GM12864 (cell line): ENCODE measurements around the gene HLCS.

Experiments
- DNase-seq: peaks from one replicate; pipeline ENCODE4 v3.0.0-alpha.2; 2011; ENCODE audit warnings: low read depth
- H3K4me3 ChIP-seq: 2 replicates; pipeline ENCODE4 v1.5.1; 2011; ENCODE audit warnings: mild to moderate bottlenecking, low read depth, low read length, control low read depth
- CTCF ChIP-seq: IDR thresholded peaks from 2 replicates; pipeline ENCODE4 v1.5.1; 2011; ENCODE audit warnings: low read depth, mild to moderate bottlenecking, moderate library complexity, low read length, control low read depth, inconsistent platforms; ENCODE audit errors: missing control alignments

Gene HLCS

GRCh38 chr21:36745459-36745858 lies 221.0 kb downstream of the HLCS start:
- no peak for TF ChIP-seq CTCF
- H3K4me3 ChIP-seq = no peak overlapping the region
- no peak for DNase-seq

- no peak for DNase-seq
- no peak for TF ChIP-seq CTCF
- H3K4me3 ChIP-seq = no peak overlapping the region
Measured at GRCh38 chr21:36744560-36745231, 221.8 kb downstream of the HLCS start.

DNA sequence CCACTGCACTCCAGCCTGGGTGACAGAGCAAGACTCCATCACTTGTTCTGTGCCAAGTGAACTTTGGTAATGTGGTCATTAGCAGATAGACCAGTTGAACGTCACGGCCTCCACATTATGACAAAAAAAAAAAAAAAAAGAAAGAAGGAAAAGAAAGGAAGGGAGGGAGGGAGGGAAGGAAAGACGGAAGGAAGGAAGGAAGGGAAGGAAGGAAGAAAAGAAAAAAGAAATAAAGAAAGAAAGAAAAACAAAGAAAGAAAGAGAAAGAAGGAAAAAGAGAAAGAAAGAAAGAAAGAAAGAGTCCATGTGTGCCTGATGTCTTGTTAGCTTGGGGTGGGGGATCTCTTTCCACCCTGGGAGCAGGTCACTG lies 222.3 kb downstream of the HLCS start:
- H3K4me3 ChIP-seq = no peak overlapping the region
- no peak for TF ChIP-seq CTCF
- no peak for DNase-seq

GRCh38 chr21:36743446-36743845 lies 223.0 kb downstream of the HLCS start:
- TF ChIP-seq CTCF = no peak
- H3K4me3 ChIP-seq = no peak overlapping the region
- no peak for DNase-seq

DNA sequence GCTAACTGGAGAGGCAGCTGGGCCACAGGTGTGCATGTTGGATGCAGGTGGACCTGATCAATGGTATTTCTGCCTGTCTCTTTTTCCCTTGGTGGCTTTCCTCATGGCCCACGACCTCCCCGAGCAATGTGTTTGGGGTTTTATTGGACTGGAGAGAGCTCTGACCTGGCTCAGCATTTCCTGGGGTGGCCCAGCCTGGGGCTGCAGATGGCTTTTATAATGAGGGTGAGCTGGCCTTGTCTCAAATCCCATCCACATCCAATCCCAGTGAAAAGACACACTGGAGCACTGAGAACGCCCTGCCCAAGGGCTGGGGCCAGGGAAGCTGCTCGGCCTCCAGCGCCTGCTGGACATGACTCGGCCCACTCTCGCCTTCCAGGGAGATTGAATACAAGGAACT lies 223.5 kb downstream of the HLCS start:
- no peak for TF ChIP-seq CTCF
- H3K4me3 ChIP-seq = no peak overlapping the region
- DNase-seq = no peak

DNA sequence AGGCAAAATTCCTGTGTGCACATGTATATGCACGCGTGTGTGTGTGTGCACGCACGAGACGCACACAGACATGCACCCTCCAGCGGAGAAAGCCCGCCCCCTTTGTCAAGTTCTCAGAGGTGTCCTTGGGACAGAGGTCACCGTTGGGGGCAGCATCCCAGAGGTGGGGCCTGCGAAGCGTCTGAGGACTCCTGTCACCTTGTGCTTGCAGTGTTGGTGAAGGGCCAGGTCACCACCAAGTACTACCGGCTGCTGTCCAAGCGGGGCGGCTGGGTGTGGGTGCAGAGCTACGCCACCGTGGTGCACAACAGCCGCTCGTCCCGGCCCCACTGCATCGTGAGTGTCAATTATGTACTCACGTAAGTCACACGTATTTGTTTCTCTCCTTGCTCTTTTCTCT lies 225.0 kb downstream of the HLCS start:
- DNase-seq = no peak
- no peak for TF ChIP-seq CTCF

GRCh38 chr21:36738489-36739126 lies 227.9 kb downstream of the HLCS start:
- no peak for TF ChIP-seq CTCF
- H3K4me3 ChIP-seq = no peak overlapping the region
- DNase-seq = no peak

More for the DNA sequence above, 225.0 kb downstream of the HLCS start:
- H3K4me3 ChIP-seq = no peak overlapping the region
